Spleen (tissue), 11 donors: Measurements from ENCODE around the gene LACTBL1. TPM values are rescaled to one million over a fixed set of nuclear protein-coding genes. Genes with fewer than 3 reads are reported as not detected.
"Not testable (repeated sequence)": the region's sequence is repeated elsewhere in the genome, so short reads cannot be mapped to it uniquely, and the experiment has no call there.

Experiments
- DNase-seq: peaks from one replicate; pipeline ENCODE4 v3.0.0-alpha.2; 2020
- H3K27ac ChIP-seq, 8 donors: fragments of 200-600 bp; sonication (generic) in 7 of 8; 1 replicate in 4 of 8; 2 replicates in 4 of 8; pipeline versions ENCODE4 v1.5.0 to v1.8.0; 2016 to 2021; ENCODE audit warnings: inconsistent platforms in 4 of 8, mild to moderate bottlenecking in 4 of 8, moderate library complexity in 1 of 8
- H3K27me3 ChIP-seq, 7 donors: fragments of 200-600 bp; sonication (generic) in 6 of 7; replicated peaks in 1 of 7; 1 replicate in 4 of 7; 2 replicates in 3 of 7; pipeline versions ENCODE4 v1.5.0 to v1.8.0; 2016 to 2021; ENCODE audit warnings: inconsistent platforms in 3 of 7, mild to moderate bottlenecking in 1 of 7
- H3K36me3 ChIP-seq, 6 donors: fragments of 200-600 bp; sonication (generic) in 5 of 6; 1 replicate in 4 of 6; 2 replicates in 2 of 6; pipeline versions ENCODE4 v1.5.0 to v1.8.0; 2016 to 2021; ENCODE audit warnings: inconsistent platforms in 2 of 6
- H3K4me1 ChIP-seq, 6 donors: fragments of 200-600 bp; sonication (generic) in 5 of 6; 1 replicate in 3 of 6; 2 replicates in 3 of 6; pipeline versions ENCODE4 v1.5.0 to v1.8.0; 2016 to 2021; ENCODE audit warnings: inconsistent platforms in 3 of 6
- H3K4me3 ChIP-seq, 8 donors: fragments of 200-600 bp; sonication (generic) in 7 of 8; 1 replicate in 4 of 8; 2 replicates in 4 of 8; pipeline versions ENCODE4 v1.5.0 to v1.8.0; 2016 to 2021; ENCODE audit warnings: inconsistent platforms in 4 of 8, mild to moderate bottlenecking in 4 of 8, moderate library complexity in 2 of 8
- H3K9me3 ChIP-seq, 8 donors: fragments of 200-600 bp; sonication (generic) in 7 of 8; 1 replicate in 4 of 8; 2 replicates in 4 of 8; pipeline versions ENCODE4 v1.5.0 to v1.8.0; 2016 to 2021; ENCODE audit warnings: inconsistent platforms in 4 of 8
- CTCF ChIP-seq, 11 experiments: fragments of 200-600 bp in 7 of 11; fragments of 450-650 bp in 4 of 11; sonication (generic) in 4 of 11; IDR thresholded peaks in 8 of 11; conservative IDR thresholded peaks in 3 of 11; 1 replicate in 7 of 11; 2 replicates in 4 of 11; pipeline versions ENCODE4 v1.4.0 to v1.8.0; 2016 to 2021; ENCODE audit warnings: antibody characterized with exemption in 11 of 11, inconsistent platforms in 4 of 11, mild to moderate bottlenecking in 1 of 11
- POLR2A ChIP-seq, 3 donors: fragments of 450-650 bp; IDR thresholded peaks; one replicate each; pipeline ENCODE4 v1.5.1; 2017; ENCODE audit warnings: antibody characterized with exemption in 3 of 3, mild to moderate bottlenecking in 1 of 3
- POLR2AphosphoS5 ChIP-seq, 3 donors: sonication (generic); formaldehyde crosslinking; IDR thresholded peaks; one replicate each; pipeline ENCODE4 v1.5.1; 2017; ENCODE audit warnings: antibody characterized with exemption in 3 of 3
- WGBS, 5 donors: extraction: QIAGEN DNeasy Blood & Tissue Kit in 3 of 5; methylation state at CpG; one replicate each; pipeline versions ENCODE4 v1.1.5 to v1.1.7; 2013 to 2018; 5-methylcytosine and 5-hydroxymethylcytosine counted together
- intact Hi-C: fragments of 100-400 bp; cut with DNase I; formaldehyde crosslinking; loops from one replicate; pipeline ENCODE4 v1.15.0; 2023; ENCODE audit warnings: low total_unique reads
- polyA plus RNA-seq, 3 donors: library from polyadenylated mRNA; stranded (reverse); fragments of 200-250 nt; gene quantifications; one replicate each; pipeline ENCODE4 v1.2.1, GENCODE V29; 2013
- total RNA-seq, 7 donors: library from RNA; depleted of rRNA in 3 of 7; stranded (reverse); fragments of >200 nt in 3 of 7; fragmentation: NEBNext Ultra II Directional in 4 of 7; extraction: Animal tissue kit (Norgen Biotek cat#: 25700) in 4 of 7; gene quantifications; one replicate each; pipeline versions ENCODE4 v1.1.0 to v1.2.1, GENCODE V29; 2016 to 2021
- donor health status: healthy with polysubstance abuse.
- donor health status: DM: no; HTN: no; CAD: no; lungs with moderate emphysema.
- donor health status: DM: no; HTN: no; CAD: no.
- donor health status: Bipolar disorder and iron deficiency.
- donor health status: healthy.
- donor health status: DM: no; HTN: no; CAD: no.
- donor health status: DM: yes; HTN: yes; CAD: no.

Gene LACTBL1
- total and polyA plus RNA-seq, 10 donors = not detected

- Histone ChIP-seq H3K27me3 (no peaks in the 10 kb centered on the region), H3K4me3 (no peak overlapping the region), H3K4me1 (no peaks in the 10 kb centered on the region), H3K27ac (no peak overlapping the region), H3K36me3 (no peaks in the 10 kb centered on the region), H3K9me3 (peaks cover 0 to 22% (median 12%) of the 10 kb centered on the region in 8 donors)
- WGBS, 5 donors = 76 to 91% (median 89%) methylated on average over 3 of the region's 3 CpGs
- intact Hi-C loops = no loop called here
- TF ChIP-seq POLR2A (IDR thresholded peaks at IDR 0.05) = no peak
- DNase-seq = no peak
Observed at GRCh38 chr1:23004112-23004511, 31.4 kb upstream of the LACTBL1 start.

- H3K27me3 ChIP-seq, DNase-seq, H3K36me3 ChIP-seq, H3K27ac ChIP-seq, H3K4me3 ChIP-seq, intact Hi-C loops, H3K4me1 ChIP-seq: not testable (repeated sequence)
- H3K9me3 ChIP-seq = peaks cover 0 to 24% (median 12%) of the 10 kb centered on the region in 8 donors
- WGBS, 5 donors = 85 to 99% (median 90%) methylated on average over 7 of the region's 7 CpGs
Observed at GRCh38 chr1:23002218-23002617, 29.6 kb upstream of the LACTBL1 start.

- intact Hi-C loops, H3K4me3 ChIP-seq, H3K27me3 ChIP-seq, H3K36me3 ChIP-seq, DNase-seq, H3K4me1 ChIP-seq, H3K27ac ChIP-seq: not testable (repeated sequence)
- 88 to 94% (median 91%) methylated on average over 3 of the region's 3 CpGs for WGBS, 5 donors
- peaks cover 0 to 24% (median 14%) of the 10 kb centered on the region in 8 donors for H3K9me3 ChIP-seq
Observed at GRCh38 chr1:23000133-23000532, 27.5 kb upstream of the LACTBL1 start.

GRCh38 chr1:22997528-22997927 lies 24.9 kb upstream of the LACTBL1 start:
- peaks cover 0 to 44% (median 29%) of the 10 kb centered on the region in 8 donors for H3K9me3 ChIP-seq
- H3K4me3 ChIP-seq, H3K27ac ChIP-seq, H3K36me3 ChIP-seq, intact Hi-C loops, H3K27me3 ChIP-seq, H3K4me1 ChIP-seq, DNase-seq: not testable (repeated sequence)
- WGBS, 5 donors = 78 to 88% (median 84%) methylated on average over 5 of the region's 5 CpGs

- DNase-seq = no peak
- TF ChIP-seq CTCF (IDR thresholded peaks at IDR 0.05 in 8 of 11, conservative IDR thresholded peaks at IDR 0.05 in 3 of 11) (no peak), POLR2AphosphoS5 (IDR thresholded peaks at IDR 0.05) (no peak), POLR2A (IDR thresholded peaks at IDR 0.05) (no peak)
- peaks cover 0 to 41% (median 28%) of the 10 kb centered on the region in 8 donors for H3K9me3 ChIP-seq
- no peak overlapping the region for H3K4me3 ChIP-seq
- intact Hi-C loops = no loop called here
- no peaks in the 10 kb centered on the region for H3K36me3 ChIP-seq
- H3K27me3 ChIP-seq = no peaks in the 10 kb centered on the region
- H3K4me1 ChIP-seq = no peaks in the 10 kb centered on the region
- H3K27ac ChIP-seq = no peak overlapping the region
Observed at GRCh38 chr1:22995774-22996173, 23.1 kb upstream of the LACTBL1 start.

GRCh38 chr1:22993220-22993795 lies 20.6 kb upstream of the LACTBL1 start:
- H3K4me3 ChIP-seq, H3K27me3 ChIP-seq, intact Hi-C loops, DNase-seq, H3K27ac ChIP-seq, H3K36me3 ChIP-seq, H3K4me1 ChIP-seq: not testable (repeated sequence)
- peaks cover 0 to 24% (median 16%) of the 10 kb centered on the region in 8 donors for H3K9me3 ChIP-seq
- WGBS, 5 donors = 83 to 89% (median 86%) methylated on average over 6 of the region's 6 CpGs

- H3K4me3 ChIP-seq, H3K27ac ChIP-seq, H3K27me3 ChIP-seq, H3K36me3 ChIP-seq, H3K4me1 ChIP-seq, DNase-seq, intact Hi-C loops: not testable (repeated sequence)
- peaks cover 0 to 24% (median 16%) of the 10 kb centered on the region in 8 donors for H3K9me3 ChIP-seq
- WGBS, 5 donors = 72 to 96% (median 86%) methylated on average over 3 of the region's 3 CpGs
Observed at GRCh38 chr1:22992384-22992783, 19.7 kb upstream of the LACTBL1 start.
